Vagina (tissue), 2 donors: ENCODE results near the gene ZNF669. TPM values are rescaled to one million over a fixed set of nuclear protein-coding genes. Genes with fewer than 3 reads are reported as not detected.

Experiments used
- DNase-seq, 2 donors: peaks; one replicate each; pipeline ENCODE4 v3.0.0-alpha.2; 2017; ENCODE audit errors: extremely low spot score in 2 of 2
- H3K27ac ChIP-seq: fragments of 200-600 bp; sonication (generic); one replicate; pipeline ENCODE4 v1.5.1; 2019
- H3K27me3 ChIP-seq: fragments of 200-600 bp; sonication (generic); one replicate; pipeline ENCODE4 v1.5.1; 2019
- H3K36me3 ChIP-seq, 2 donors: fragments of 200-600 bp; sonication (generic); one replicate each; pipeline ENCODE4 v1.5.1; 2017 to 2019
- H3K4me1 ChIP-seq: fragments of 200-600 bp; sonication (generic); one replicate; pipeline ENCODE4 v1.5.1; 2019
- H3K4me3 ChIP-seq, 2 donors: fragments of 200-600 bp; sonication (generic); 1 replicate in 1 of 2; 2 replicates in 1 of 2; pipeline ENCODE4 v1.5.1; 2016 to 2019
- H3K9me3 ChIP-seq: fragments of 200-600 bp; sonication (generic); one replicate; pipeline ENCODE4 v1.5.1; 2019
- CTCF ChIP-seq, 3 experiments: fragments of 450-650 bp in 2 of 3; fragments of 200-600 bp in 1 of 3; sonication (generic) in 1 of 3; IDR thresholded peaks; one replicate each; pipeline ENCODE4 v1.5.1; 2017 to 2019; ENCODE audit warnings: antibody characterized with exemption in 3 of 3, mild to moderate bottlenecking in 2 of 3, moderate library complexity in 2 of 3
- POLR2A ChIP-seq, 2 donors: fragments of 450-650 bp; IDR thresholded peaks; one replicate each; pipeline ENCODE4 v1.6.1; 2017; ENCODE audit warnings: antibody characterized with exemption in 2 of 2, mild to moderate bottlenecking in 2 of 2, moderate library complexity in 2 of 2
- POLR2AphosphoS5 ChIP-seq, 2 donors: sonication (generic); formaldehyde crosslinking; IDR thresholded peaks; one replicate each; pipeline ENCODE4 v1.9.0; 2017; ENCODE audit warnings: antibody characterized with exemption in 2 of 2, mild to moderate bottlenecking in 2 of 2, low read depth in 1 of 2; ENCODE audit not compliant: insufficient read depth in 1 of 2
- intact Hi-C: fragments of 100-400 bp; cut with DNase I; formaldehyde crosslinking; loops from one replicate; pipeline ENCODE4 v1.15.1; 2023
- total RNA-seq: library from RNA; depleted of rRNA; stranded (reverse); fragments of >200 nt; gene quantifications from one replicate; pipeline ENCODE4 v1.2.3, GENCODE V29; 2016

ZNF669 gene
- total RNA-seq, 1 donor from 2014 or later, result 5.4 TPM

DNA sequence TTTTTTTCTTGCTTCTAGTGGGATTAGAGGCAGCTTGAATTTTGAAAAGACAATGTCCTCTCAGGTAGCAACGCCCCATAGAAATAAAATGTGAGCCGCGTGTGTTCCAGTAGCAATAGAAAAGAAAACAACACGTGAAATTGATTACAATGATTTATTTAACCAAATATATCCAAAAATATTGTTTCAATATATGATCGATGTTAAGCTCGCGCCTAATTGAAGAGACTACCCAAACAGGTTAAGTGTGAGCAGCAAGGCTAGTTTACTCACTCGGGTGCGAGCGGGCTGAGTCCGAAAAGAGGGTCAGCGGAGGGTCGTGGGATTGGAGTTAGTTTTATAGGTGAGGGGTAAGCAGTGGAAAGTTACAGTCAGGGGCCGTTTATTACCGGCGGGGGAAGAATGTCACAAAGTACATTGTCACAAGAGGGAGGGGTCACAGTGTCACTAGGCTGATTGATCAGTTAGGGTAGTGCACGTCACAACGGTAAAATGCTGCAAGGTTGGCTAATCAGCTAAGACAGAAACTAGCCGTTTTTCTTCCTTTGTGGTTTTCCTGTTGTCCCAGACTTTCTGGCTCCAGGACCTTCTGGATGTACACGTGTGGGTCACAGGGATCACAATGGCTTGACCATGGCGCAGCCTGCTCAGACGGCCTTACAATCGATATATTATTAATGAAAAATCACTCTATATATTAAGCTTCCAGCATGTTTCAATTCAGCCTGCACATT, 24.8 kb downstream of the ZNF669 start:
- Histone ChIP-seq H3K27ac (peak overlapping the region; percentile 79), H3K4me1 (peaks cover 16% of the 10 kb centered on the region), H3K27me3 (no peaks in the 10 kb centered on the region), H3K4me3 (peak overlapping the region; percentile 69 to 93), H3K36me3 (no peaks in the 10 kb centered on the region), H3K9me3 (no peaks in the 10 kb centered on the region)
- intact Hi-C loops, result no loop called here
- TF ChIP-seq POLR2AphosphoS5 (IDR thresholded peaks at IDR 0.05; ENCODE audit: insufficient read depth in 1 of 2, low read depth in 1 of 2) (no peak), CTCF (IDR thresholded peaks at IDR 0.05) (no peak), POLR2A (IDR thresholded peaks at IDR 0.05) (no peak)
- no peak for DNase-seq

DNA sequence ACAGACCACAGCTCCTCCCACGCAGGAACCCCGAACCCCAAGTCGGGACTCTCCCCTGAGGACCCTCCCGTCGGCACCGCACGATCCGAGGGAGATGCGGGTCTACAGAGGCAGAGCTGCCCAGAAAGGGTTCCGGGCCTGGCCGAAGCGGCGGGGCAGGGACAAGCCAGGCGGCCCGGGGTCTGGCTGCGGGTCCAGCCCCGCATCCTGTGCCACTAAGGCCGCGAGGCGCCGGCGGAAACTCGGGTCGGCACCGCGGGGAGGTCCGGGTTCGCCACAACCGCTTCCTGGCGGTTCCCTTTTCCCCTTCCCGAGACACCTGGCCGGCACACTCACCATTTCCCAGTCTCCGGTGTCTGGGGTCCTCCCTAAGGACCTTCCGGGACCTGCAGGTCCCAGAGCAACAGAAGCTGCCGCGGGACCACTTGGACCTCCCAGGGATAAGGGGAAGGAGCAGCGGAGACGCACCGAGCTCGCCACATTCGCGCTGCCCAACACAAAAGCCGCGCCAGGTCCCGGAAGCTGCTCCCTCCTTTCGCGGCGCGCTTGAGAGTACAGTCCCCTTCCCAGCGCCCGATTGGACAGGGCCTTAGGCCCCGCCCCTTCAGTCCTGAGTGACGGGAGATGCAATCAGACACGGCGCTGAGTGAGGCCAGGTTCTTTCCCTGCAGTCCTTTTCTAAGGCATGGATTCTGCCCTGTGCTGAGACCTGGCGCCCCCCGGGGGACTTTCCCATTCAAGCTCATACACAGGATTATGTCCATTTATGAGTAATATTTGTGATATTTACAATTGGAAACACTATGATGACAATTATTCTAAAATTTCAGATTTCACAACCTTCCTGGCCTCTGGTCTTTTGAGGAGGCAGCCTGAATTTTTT, 25.7 kb downstream of the ZNF669 start, which contains the start of gene ZNF670:
TSS of gene ZNF670 (minus strand) at position 554 of the 883 bp plus-strand sequence. CDS start at position 339, 215 bp downstream.
- Histone ChIP-seq H3K36me3 (no peaks in the 10 kb centered on the region), H3K4me3 (peak within 1 kb of the TSS; percentile 69 to 93), H3K27ac (peak within 1 kb of the TSS; percentile 79), H3K27me3 (no peaks in the 10 kb centered on the region), H3K4me1 (peaks cover 16% of the 10 kb centered on the region), H3K9me3 (no peaks in the 10 kb centered on the region)
- TF ChIP-seq CTCF (IDR thresholded peaks at IDR 0.05) (peak in 1 of 3 experiments; percentile 14), POLR2AphosphoS5 (IDR thresholded peaks at IDR 0.05; ENCODE audit: insufficient read depth in 1 of 2, low read depth in 1 of 2) (peak; percentile 89 to 93), POLR2A (IDR thresholded peaks at IDR 0.05) (peak in 1 of 2 donors; percentile 38)
- DNase-seq, result peak in 1 of 2 donors; percentile 96
- intact Hi-C loops, result no loop called here

DNA sequence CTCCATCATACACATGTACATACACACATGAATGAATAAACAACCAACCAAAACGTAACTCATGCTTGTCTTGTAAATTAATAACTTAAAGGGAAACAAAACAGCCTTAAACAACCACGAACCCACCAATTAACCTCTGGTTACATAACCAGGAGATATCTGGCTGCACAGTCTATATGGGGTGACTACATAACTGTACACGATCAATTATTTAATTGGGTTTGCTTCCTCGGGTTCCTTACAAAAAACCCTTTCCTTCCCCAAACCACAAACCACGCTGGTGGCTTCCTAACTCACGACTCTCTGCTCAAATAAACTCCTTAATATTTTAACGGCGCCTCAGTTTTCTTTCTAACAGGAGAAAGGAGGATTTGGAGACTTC, 26.3 kb downstream of the ZNF669 start:
- Histone ChIP-seq H3K27me3 (no peaks in the 10 kb centered on the region), H3K4me3 (peak overlapping the region; percentile 69 to 93), H3K9me3 (no peaks in the 10 kb centered on the region), H3K27ac (peak overlapping the region; percentile 79), H3K4me1 (peaks cover 16% of the 10 kb centered on the region), H3K36me3 (no peaks in the 10 kb centered on the region)
- intact Hi-C loops, result no loop called here
- no peak for TF ChIP-seq POLR2A (IDR thresholded peaks at IDR 0.05)
- TF ChIP-seq CTCF (IDR thresholded peaks at IDR 0.05), result no peak
- TF ChIP-seq POLR2AphosphoS5 (IDR thresholded peaks at IDR 0.05; ENCODE audit: insufficient read depth in 1 of 2, low read depth in 1 of 2), result no peak
- no peak for DNase-seq

- H3K27me3 ChIP-seq, result no peaks in the 10 kb centered on the region
- H3K36me3 ChIP-seq, result no peaks in the 10 kb centered on the region
- H3K27ac ChIP-seq, result no peak overlapping the region
- DNase-seq, result no peak
- peak overlapping the region in 1 of 2 donors; percentile 69 for H3K4me3 ChIP-seq
- H3K9me3 ChIP-seq, result no peaks in the 10 kb centered on the region
- intact Hi-C loops, result no loop called here
- TF ChIP-seq CTCF (IDR thresholded peaks at IDR 0.05), result no peak
- TF ChIP-seq POLR2AphosphoS5 (IDR thresholded peaks at IDR 0.05; ENCODE audit: insufficient read depth in 1 of 2, low read depth in 1 of 2), result no peak
- TF ChIP-seq POLR2A (IDR thresholded peaks at IDR 0.05), result no peak
- H3K4me1 ChIP-seq, result peaks cover 16% of the 10 kb centered on the region
These were observed 26.9 kb downstream of the ZNF669 start for GRCh38 chr1:247077213-247077612.
